A673 (cell line): ENCODE data around the gene TENM4. TPM values are rescaled to one million over a fixed set of nuclear protein-coding genes. Genes with fewer than 3 reads are reported as not detected.

Experiments
- BruUV-seq: library from RNA; stranded (reverse); fragments of 400-500 nt; replicated peaks from 2 replicates; lab custom pipeline; 2021; lab: Mats Ljungman, UMichigan
- CTCF ChIA-PET: fragments of 300-600 bp; sonication (Branson Sonifier 250); formaldehyde crosslinking; loops from one replicate; lab custom pipeline; 2022; ENCODE audit warnings: antibody characterized with exemption; lab: Charles Lee
- POLR2A ChIA-PET: fragments of 300-600 bp; sonication (Branson Sonifier 250); formaldehyde crosslinking; loops from one replicate; lab custom pipeline; 2022; ENCODE audit warnings: antibody characterized with exemption; ENCODE audit not compliant: low non-redundant PET; lab: Charles Lee
- DNase-seq: peaks from one replicate; pipeline ENCODE4 v3.0.0-alpha.2; 2015; ENCODE audit warnings: low spot score
- H3K27ac ChIP-seq: fragments of 200-600 bp; sonication (generic); 2 replicates; pipeline ENCODE4 v1.5.1; 2016; ENCODE audit warnings: mixed run types, low read depth, mild to moderate bottlenecking, mixed read lengths, antibody characterized with exemption, low read length; ENCODE audit not compliant: poor library complexity, severe bottlenecking
- H3K27me3 ChIP-seq: fragments of 200-600 bp; sonication (generic); replicated peaks from 2 replicates; pipeline ENCODE4 v1.6.1; 2017; ENCODE audit warnings: mixed run types, low read depth, mild to moderate bottlenecking, mixed read lengths, antibody characterized with exemption, low read length; ENCODE audit not compliant: insufficient read depth, poor library complexity
- H3K36me3 ChIP-seq: fragments of 200-600 bp; sonication (generic); 2 replicates; pipeline ENCODE4 v1.6.1; 2016; ENCODE audit warnings: mixed run types, mild to moderate bottlenecking, mixed read lengths, antibody characterized with exemption, low read length; ENCODE audit not compliant: insufficient read depth, poor library complexity, severe bottlenecking
- H3K4me1 ChIP-seq: fragments of 200-600 bp; sonication (generic); 2 replicates; pipeline ENCODE4 v1.6.1; 2017; ENCODE audit warnings: mixed run types, mild to moderate bottlenecking, mixed read lengths, antibody characterized with exemption, low read length; ENCODE audit not compliant: insufficient read depth, poor library complexity, severe bottlenecking
- H3K4me3 ChIP-seq: fragments of 200-600 bp; sonication (generic); 2 replicates; pipeline ENCODE4 v1.5.1; 2016; ENCODE audit warnings: low read depth, mixed run types, mild to moderate bottlenecking, mixed read lengths, low read length; ENCODE audit not compliant: poor library complexity, severe bottlenecking
- H3K9me3 ChIP-seq: fragments of 200-600 bp; sonication (generic); 2 replicates; pipeline ENCODE4 v1.6.1; 2016; ENCODE audit warnings: mixed run types, low read depth, mild to moderate bottlenecking, mixed read lengths, antibody characterized with exemption, low read length; ENCODE audit not compliant: poor library complexity, severe bottlenecking
- EZH2 ChIP-seq: fragments of 200-600 bp; sonication (generic); IDR thresholded peaks from 2 replicates; pipeline ENCODE4 v1.6.1; 2017; ENCODE audit warnings: borderline replicate concordance, low read depth, mild to moderate bottlenecking, mixed read lengths, antibody characterized with exemption, low read length; ENCODE audit not compliant: poor library complexity, severe bottlenecking
- intact Hi-C: fragments of 100-400 bp; cut with micrococcal nuclease; formaldehyde crosslinking; loops from one replicate; pipeline ENCODE4 v1.10.0; 2022; ENCODE audit not compliant: unreplicated experiment
- total RNA-seq: library from RNA; stranded (reverse); gene quantifications from 2 replicates; pipeline ENCODE4 v1.2.3, GENCODE V29; 2021
- TF ChIP-seq, protein P1 (sequence below): fragments of 300-800, 200-600 bp; sonication (generic); conservative IDR thresholded peaks from 2 replicates; pipeline ENCODE4 v1.5.1; 2017; ENCODE audit warnings: low read depth, mild to moderate bottlenecking, antibody characterized with exemption, low read length, moderate library complexity, mixed read lengths

Gene TENM4
- total RNA-seq, 1 experiment from 2014 or later, result 0.11 TPM

DNA sequence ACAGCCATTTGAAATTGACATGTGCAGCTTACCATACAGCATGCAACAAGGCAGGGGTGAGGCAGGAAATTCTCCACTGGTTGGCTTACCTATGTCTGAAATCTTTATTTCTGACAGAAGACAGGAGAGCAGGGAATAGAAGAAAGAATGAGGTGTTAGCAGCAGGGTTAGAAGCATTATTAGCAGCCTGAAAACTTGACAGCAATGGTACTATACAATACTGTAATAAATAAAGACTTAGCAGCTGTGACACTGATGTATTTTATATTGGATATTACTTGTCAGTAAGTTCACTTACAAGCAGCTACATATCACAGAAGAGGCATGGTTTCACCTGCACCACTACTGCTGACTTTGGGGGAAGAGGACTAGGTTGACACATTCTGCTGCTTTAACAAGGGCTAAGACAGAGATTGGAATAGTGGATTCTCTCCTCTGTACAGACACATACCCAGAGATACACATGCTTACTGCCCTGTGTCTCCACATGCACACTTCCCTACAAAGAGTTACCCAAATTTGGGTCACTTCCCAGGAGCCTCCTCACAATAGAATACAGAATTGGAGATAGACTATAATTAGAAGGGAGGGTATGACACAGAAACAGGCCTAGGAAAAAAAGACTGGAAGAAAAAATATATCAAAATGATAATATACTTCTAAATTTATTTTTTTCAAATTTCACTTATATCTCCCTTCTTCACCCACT is 720.4 kb downstream of the TENM4 start:
- no peaks in the 10 kb centered on the region for H3K4me1 ChIP-seq
- CTCF ChIA-PET, result no interaction called here
- H3K27ac ChIP-seq, result no peak overlapping the region

DNA sequence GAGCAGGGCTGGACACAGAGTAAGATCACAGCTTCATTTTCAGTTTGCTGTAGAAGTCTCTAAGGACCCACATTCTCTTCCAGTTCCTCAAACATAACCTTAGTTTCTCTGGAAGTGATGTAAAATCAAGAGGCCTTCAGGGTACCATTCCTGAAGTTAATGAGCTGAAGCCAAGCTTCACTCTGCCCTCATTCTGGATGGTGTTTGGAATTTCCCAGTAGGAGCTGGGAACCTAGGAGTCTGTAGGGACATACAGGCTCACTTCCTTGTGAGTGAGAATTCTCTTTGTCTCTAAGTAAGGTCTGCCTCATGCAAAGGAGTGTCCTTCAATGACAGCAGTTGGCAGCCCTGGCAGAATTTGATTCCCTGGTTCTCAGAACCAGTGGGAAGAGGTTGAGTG is 723.8 kb downstream of the TENM4 start:
- POLR2A ChIA-PET, result no interaction called here
- Histone ChIP-seq H3K4me3 (no peak overlapping the region), H3K27ac (no peak overlapping the region), H3K36me3 (no peaks in the 10 kb centered on the region), H3K27me3 (peaks cover 11% of the 10 kb centered on the region), H3K9me3 (no peaks in the 10 kb centered on the region), H3K4me1 (no peaks in the 10 kb centered on the region)
- BruUV-seq, result no TSS peak
- CTCF ChIA-PET, result interaction anchor here (0.9 to 2.4 kb wide), 2 partner anchors 16 to 70 kb away, joined by 3 to 35 read pairs; no protein-coding TSS in a partner anchor
- intact Hi-C loops, result no loop called here
- no peak for DNase-seq
- TF ChIP-seq, protein P1, sequence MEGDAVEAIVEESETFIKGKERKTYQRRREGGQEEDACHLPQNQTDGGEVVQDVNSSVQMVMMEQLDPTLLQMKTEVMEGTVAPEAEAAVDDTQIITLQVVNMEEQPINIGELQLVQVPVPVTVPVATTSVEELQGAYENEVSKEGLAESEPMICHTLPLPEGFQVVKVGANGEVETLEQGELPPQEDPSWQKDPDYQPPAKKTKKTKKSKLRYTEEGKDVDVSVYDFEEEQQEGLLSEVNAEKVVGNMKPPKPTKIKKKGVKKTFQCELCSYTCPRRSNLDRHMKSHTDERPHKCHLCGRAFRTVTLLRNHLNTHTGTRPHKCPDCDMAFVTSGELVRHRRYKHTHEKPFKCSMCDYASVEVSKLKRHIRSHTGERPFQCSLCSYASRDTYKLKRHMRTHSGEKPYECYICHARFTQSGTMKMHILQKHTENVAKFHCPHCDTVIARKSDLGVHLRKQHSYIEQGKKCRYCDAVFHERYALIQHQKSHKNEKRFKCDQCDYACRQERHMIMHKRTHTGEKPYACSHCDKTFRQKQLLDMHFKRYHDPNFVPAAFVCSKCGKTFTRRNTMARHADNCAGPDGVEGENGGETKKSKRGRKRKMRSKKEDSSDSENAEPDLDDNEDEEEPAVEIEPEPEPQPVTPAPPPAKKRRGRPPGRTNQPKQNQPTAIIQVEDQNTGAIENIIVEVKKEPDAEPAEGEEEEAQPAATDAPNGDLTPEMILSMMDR, result no peak

More for the DNA sequence above, 720.4 kb downstream of the TENM4 start:
- no peaks in the 10 kb centered on the region for H3K36me3 ChIP-seq
- DNase-seq, result no peak
- H3K27me3 ChIP-seq, result peaks cover 20% of the 10 kb centered on the region
- H3K4me3 ChIP-seq, result no peak overlapping the region
- POLR2A ChIA-PET, result no interaction called here
- no peak for TF ChIP-seq EZH2
- TF ChIP-seq, protein P1, result no peak
- intact Hi-C loops, result no loop called here
- BruUV-seq, result no TSS peak
- H3K9me3 ChIP-seq, result no peaks in the 10 kb centered on the region

DNA sequence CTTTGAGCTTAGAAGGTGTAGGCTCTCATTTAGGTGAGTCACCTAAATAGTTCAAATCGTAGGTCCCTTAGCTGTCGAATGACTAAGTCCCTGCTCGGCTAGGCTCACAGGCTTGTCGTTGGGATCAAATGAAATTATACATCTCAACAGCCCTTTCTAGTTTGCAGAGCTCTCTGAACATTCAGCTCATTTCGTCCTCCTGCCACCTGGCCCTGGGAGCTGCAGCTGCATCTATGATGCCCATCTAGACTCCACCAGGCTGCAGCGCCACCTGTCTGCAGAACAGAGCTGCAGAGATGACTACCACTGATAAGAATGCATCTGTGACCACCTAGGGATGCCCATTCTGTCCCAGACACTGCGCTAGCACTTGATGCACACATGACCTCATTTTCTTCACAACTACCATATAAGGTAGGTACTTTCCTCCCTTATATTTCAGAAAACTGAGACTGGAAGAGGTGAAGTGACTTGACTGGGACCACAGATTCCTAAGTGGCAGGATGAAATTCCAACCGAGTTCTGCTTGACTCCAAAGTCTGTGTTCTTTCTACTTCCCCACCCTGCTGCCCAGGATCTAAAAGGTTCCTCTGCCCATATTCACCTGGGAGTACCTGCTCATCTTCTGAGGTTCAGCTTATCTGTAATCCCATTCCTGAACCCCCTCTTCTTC is 725.1 kb downstream of the TENM4 start:
- CTCF ChIA-PET, result interaction anchor here (0.6 to 2.4 kb wide), 6 partner anchors 9 to 384 kb away, joined by 3 to 35 read pairs (median 4); no protein-coding TSS in a partner anchor
- no peak overlapping the region for H3K4me3 ChIP-seq
- TF ChIP-seq EZH2, result no peak
- TF ChIP-seq, protein P1, result peak; percentile 97
- no TSS peak for BruUV-seq
- POLR2A ChIA-PET, result no interaction called here
- H3K27me3 ChIP-seq, result peaks cover 11% of the 10 kb centered on the region
- H3K4me1 ChIP-seq, result no peaks in the 10 kb centered on the region
- H3K27ac ChIP-seq, result no peak overlapping the region
- no peaks in the 10 kb centered on the region for H3K36me3 ChIP-seq
- intact Hi-C loops, result loop anchor here (1.0 kb wide), 1 partner anchor 69 kb away; no protein-coding TSS in a partner anchor
- DNase-seq, result peak; percentile 76
- no peaks in the 10 kb centered on the region for H3K9me3 ChIP-seq
